ENCODE results near the gene NAA30.

Gene NAA30

GRCh38 chr14:57420986-57421385 lies 30.6 kb downstream of the NAA30 start:
- no peak for TF ChIP-seq CTCF (IDR thresholded peaks at IDR 0.05)

- TF ChIP-seq CTCF (IDR thresholded peaks at IDR 0.05), result no peak
Measured at GRCh38 chr14:57435923-57436322, 45.5 kb downstream of the NAA30 start.

- no peak for TF ChIP-seq CTCF (IDR thresholded peaks at IDR 0.05)
Measured at GRCh38 chr14:57461777-57462320, 71.5 kb downstream of the NAA30 start.

GRCh38 chr14:57462551-57462950 lies 72.2 kb downstream of the NAA30 start:
- TF ChIP-seq CTCF (IDR thresholded peaks at IDR 0.05), result no peak

- no peak for TF ChIP-seq CTCF (IDR thresholded peaks at IDR 0.05)
Measured at GRCh38 chr14:57464008-57464730, 73.8 kb downstream of the NAA30 start.

Measured in LNCAP (cell line).